ENCODE data around the gene MEP1A.
"Not testable (repeated sequence)": the region's sequence is repeated elsewhere in the genome, so short reads cannot be mapped to it uniquely, and the experiment has no call there.

The MEP1A gene

GRCh38 chr6:46821458-46821881 is 28.3 kb downstream of the MEP1A start:
- ATAC-seq (replicated peaks) (no peak), DNase-seq (no peak)
- no peaks in the 10 kb centered on the region for H3K9me3 Mint-ChIP-seq
- no peak overlapping the region for H3K27ac Mint-ChIP-seq
- no peaks in the 10 kb centered on the region for H3K4me1 Mint-ChIP-seq (ENCODE audit: low read depth in 2 of 2)
- peaks cover 4 to 7% of the 10 kb centered on the region in 2 donors for H3K27me3 Mint-ChIP-seq
- H3K4me3 Mint-ChIP-seq, result no peak overlapping the region
- no peaks in the 10 kb centered on the region for H3K36me3 Mint-ChIP-seq (ENCODE audit: insufficient read depth)

GRCh38 chr6:46828939-46829338 is 35.8 kb downstream of the MEP1A start:
- ATAC-seq (replicated peaks) (no peak), DNase-seq (no peak)
- no peak overlapping the region for H3K4me3 Mint-ChIP-seq
- peaks cover 0 to 35% of the 10 kb centered on the region in 2 donors for H3K27me3 Mint-ChIP-seq
- H3K9me3 Mint-ChIP-seq, result no peaks in the 10 kb centered on the region
- no peak overlapping the region for H3K27ac Mint-ChIP-seq
- H3K36me3 Mint-ChIP-seq (ENCODE audit: insufficient read depth), result no peaks in the 10 kb centered on the region
- H3K4me1 Mint-ChIP-seq (ENCODE audit: low read depth in 2 of 2), result no peaks in the 10 kb centered on the region

DNA sequence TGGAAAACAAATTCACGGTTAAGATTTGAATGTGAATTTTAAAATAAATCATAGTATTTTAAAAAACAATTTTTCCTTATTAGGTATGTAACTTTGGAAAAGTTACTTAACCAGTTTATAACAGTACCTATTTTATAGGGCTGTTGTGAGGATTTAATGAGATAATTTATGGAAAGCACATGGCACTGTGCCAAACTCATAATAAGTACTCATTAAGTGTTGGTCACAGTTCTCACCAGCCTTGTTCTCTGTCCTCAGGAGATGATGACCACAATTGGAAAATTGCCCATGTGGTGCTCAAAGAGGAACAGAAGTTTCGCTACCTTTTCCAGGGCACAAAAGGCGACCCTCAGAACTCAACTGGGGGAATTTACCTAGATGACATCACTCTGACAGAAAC is 39.6 kb downstream of the MEP1A start:
- ATAC-seq (replicated peaks) (no peak), DNase-seq (no peak)
- no peaks in the 10 kb centered on the region for H3K36me3 Mint-ChIP-seq (ENCODE audit: insufficient read depth)
- H3K4me1 Mint-ChIP-seq (ENCODE audit: low read depth in 2 of 2), result no peaks in the 10 kb centered on the region
- no peaks in the 10 kb centered on the region for H3K9me3 Mint-ChIP-seq
- no peak overlapping the region for H3K4me3 Mint-ChIP-seq
- H3K27me3 Mint-ChIP-seq, result peaks cover 0 to 44% of the 10 kb centered on the region in 2 donors
- H3K27ac Mint-ChIP-seq, result no peak overlapping the region

DNA sequence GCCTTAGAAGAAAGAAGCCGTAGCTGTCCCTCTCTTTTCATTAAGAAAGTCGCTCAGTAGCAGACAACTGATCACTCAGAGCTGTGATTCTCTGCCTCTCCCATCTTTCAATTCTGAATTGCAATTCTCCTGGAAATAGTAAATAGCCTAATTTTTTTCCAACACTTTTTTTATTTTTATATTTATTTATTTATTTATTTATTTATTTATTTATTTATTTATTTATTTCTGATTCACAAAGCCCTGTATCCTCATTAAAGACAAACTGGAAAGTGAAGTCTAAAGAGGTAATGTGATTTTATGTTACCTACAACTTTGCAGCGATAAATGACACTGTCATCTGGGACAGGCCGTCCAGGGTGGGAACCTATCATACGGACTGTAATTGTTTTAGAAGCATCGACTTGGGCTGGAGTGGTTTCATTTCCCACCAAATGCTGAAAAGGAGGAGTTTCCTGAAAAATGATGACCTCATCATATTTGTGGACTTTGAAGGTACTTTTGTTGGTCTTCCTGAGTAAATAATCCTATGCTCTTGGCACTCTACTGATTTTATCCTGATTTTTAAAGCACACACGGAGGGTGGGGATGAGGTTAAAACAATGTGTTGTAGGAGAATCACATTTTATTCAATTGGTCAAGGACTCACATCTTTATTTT is 41.2 kb downstream of the MEP1A start:
- H3K27me3 Mint-ChIP-seq, result peaks cover 0 to 44% of the 10 kb centered on the region in 2 donors
- not testable (repeated sequence) for H3K4me1 Mint-ChIP-seq (ENCODE audit: low read depth in 2 of 2); H3K4me3 Mint-ChIP-seq; DNase-seq; H3K9me3 Mint-ChIP-seq; ATAC-seq (replicated peaks); H3K36me3 Mint-ChIP-seq (ENCODE audit: insufficient read depth); H3K27ac Mint-ChIP-seq

- ATAC-seq (replicated peaks); H3K9me3 Mint-ChIP-seq; DNase-seq; H3K27ac Mint-ChIP-seq; H3K4me1 Mint-ChIP-seq (ENCODE audit: low read depth in 2 of 2); H3K4me3 Mint-ChIP-seq; H3K36me3 Mint-ChIP-seq (ENCODE audit: insufficient read depth): not testable (repeated sequence)
- peaks cover 0 to 38% of the 10 kb centered on the region in 2 donors for H3K27me3 Mint-ChIP-seq
These were observed 41.8 kb downstream of the MEP1A start for GRCh38 chr6:46834991-46835390.

DNA sequence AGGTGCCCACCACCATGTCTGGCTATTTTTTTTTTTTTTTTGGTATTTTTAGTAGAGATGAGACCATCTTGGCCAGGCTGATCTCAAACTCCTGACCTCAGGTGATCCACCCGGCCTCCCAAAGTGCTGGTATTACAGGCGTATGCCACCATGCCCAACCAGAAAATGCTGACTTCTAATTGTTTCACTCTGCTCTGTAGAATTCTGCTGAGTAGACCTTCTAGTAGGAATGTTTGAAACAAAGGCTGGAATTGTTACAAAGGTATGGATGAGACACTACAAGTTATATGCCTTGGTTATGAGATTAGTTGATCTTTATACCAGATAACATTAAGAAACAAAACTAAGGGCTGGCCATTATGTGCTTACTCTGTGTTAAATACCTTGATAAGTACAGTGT is 44.8 kb downstream of the MEP1A start:
- Mint-ChIP-seq H3K36me3 (ENCODE audit: insufficient read depth) (no peaks in the 10 kb centered on the region), H3K27ac (no peak overlapping the region), H3K27me3 (peaks cover 0 to 22% of the 10 kb centered on the region in 2 donors), H3K9me3 (peaks cover 8% of the 10 kb centered on the region in 2 donors), H3K4me3 (no peak overlapping the region), H3K4me1 (ENCODE audit: low read depth in 2 of 2) (no peaks in the 10 kb centered on the region)
- ATAC-seq (replicated peaks) (no peak), DNase-seq (no peak)

DNA sequence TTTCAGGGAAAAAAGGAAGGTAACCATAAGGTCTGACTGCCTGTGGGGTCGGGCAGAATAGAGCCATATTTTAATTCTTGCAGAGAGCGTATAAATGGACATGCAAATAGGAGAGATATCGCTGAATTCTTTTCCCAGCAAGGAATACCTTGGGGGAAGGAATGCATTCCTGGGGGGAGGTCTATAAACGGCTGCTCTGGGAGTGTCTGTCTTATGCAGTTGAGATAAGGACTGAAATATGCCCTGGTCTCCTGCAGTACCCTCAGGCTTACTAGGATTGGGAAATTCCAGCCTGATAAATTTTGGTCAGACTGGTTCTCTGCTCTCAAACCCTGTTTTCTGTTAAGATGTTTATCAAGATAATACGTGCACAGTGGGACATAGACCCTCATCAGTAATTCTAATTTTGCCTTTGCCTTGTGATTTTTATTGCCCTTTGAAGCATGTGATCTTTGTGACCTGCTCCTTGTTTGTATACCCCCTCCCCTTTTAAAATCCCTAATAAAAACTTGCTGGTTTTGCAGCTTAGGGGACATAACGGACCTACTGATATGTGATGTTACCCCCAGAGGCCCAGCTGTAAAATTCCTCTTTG is 49.2 kb downstream of the MEP1A start:
- H3K4me1 Mint-ChIP-seq (ENCODE audit: low read depth in 2 of 2); ATAC-seq (replicated peaks); H3K27ac Mint-ChIP-seq; H3K36me3 Mint-ChIP-seq (ENCODE audit: insufficient read depth); H3K9me3 Mint-ChIP-seq; H3K4me3 Mint-ChIP-seq; DNase-seq: not testable (repeated sequence)
- H3K27me3 Mint-ChIP-seq, result peaks cover 6 to 29% of the 10 kb centered on the region in 2 donors

DNA sequence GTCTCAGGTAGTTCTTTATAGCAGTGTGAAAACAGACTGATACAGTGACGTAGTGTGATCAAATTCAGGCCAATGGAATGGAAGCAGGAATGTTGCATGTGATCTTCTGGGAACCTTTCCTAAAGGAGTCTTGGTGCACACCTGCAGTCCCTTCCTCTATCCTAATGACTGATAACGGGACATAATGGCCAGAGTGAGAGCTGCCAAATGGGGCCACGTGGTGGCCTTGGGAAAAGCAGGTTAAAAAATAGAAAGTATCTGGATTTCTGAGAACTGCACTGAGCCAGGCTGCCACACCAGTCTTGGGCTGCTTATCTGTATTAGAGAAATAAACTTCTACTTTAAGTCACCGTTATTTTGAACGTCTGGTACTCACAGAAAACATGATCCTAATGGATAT is 51.9 kb downstream of the MEP1A start:
- ATAC-seq (replicated peaks) (no peak), DNase-seq (no peak)
- no peaks in the 10 kb centered on the region for H3K36me3 Mint-ChIP-seq (ENCODE audit: insufficient read depth)
- H3K9me3 Mint-ChIP-seq, result peaks cover 8 to 9% of the 10 kb centered on the region in 2 donors
- peaks cover 16 to 37% of the 10 kb centered on the region in 2 donors for H3K27me3 Mint-ChIP-seq
- H3K4me1 Mint-ChIP-seq (ENCODE audit: low read depth in 2 of 2), result peaks cover 4 to 8% of the 10 kb centered on the region in 2 donors
- no peak overlapping the region for H3K27ac Mint-ChIP-seq
- no peak overlapping the region for H3K4me3 Mint-ChIP-seq

- peak; percentile 44 for ATAC-seq (replicated peaks)
These were observed 55.6 kb downstream of the MEP1A start for GRCh38 chr6:46848684-46849360.

GRCh38 chr6:46849361-46849690 is 56.1 kb downstream of the MEP1A start:
- Mint-ChIP-seq H3K27me3 (peaks cover 36 to 53% of the 10 kb centered on the region in 2 donors), H3K27ac (no peak overlapping the region)

More at GRCh38 chr6:46848684-46849360, 55.6 kb downstream of the MEP1A start:
- Mint-ChIP-seq H3K36me3 (ENCODE audit: insufficient read depth) (no peaks in the 10 kb centered on the region), H3K9me3 (no peaks in the 10 kb centered on the region), H3K4me1 (ENCODE audit: low read depth in 2 of 2) (peaks cover 4 to 8% of the 10 kb centered on the region in 2 donors), H3K4me3 (peak overlapping the region in 1 of 2 donors; percentile 51), H3K27ac (no peak overlapping the region), H3K27me3 (peaks cover 31 to 48% of the 10 kb centered on the region in 2 donors)
- DNase-seq, result peak; percentile 25 to 27 (median 27)

GRCh38 chr6:46850792-46851191 is 57.6 kb downstream of the MEP1A start:
- peaks cover 39 to 48% of the 10 kb centered on the region in 2 donors for H3K27me3 Mint-ChIP-seq
- peaks cover 4 to 8% of the 10 kb centered on the region in 2 donors for H3K4me1 Mint-ChIP-seq (ENCODE audit: low read depth in 2 of 2)
- no peak overlapping the region for H3K4me3 Mint-ChIP-seq
- H3K27ac Mint-ChIP-seq, result no peak overlapping the region
- no peaks in the 10 kb centered on the region for H3K9me3 Mint-ChIP-seq
- H3K36me3 Mint-ChIP-seq (ENCODE audit: insufficient read depth), result no peaks in the 10 kb centered on the region
- ATAC-seq (replicated peaks) (no peak), DNase-seq (no peak)

More at GRCh38 chr6:46849361-46849690, 56.1 kb downstream of the MEP1A start:
- H3K4me3 Mint-ChIP-seq, result no peak overlapping the region
- peaks cover 4 to 8% of the 10 kb centered on the region in 2 donors for H3K4me1 Mint-ChIP-seq (ENCODE audit: low read depth in 2 of 2)
- ATAC-seq (replicated peaks) (no peak), DNase-seq (no peak)
- no peaks in the 10 kb centered on the region for H3K36me3 Mint-ChIP-seq (ENCODE audit: insufficient read depth)
- H3K9me3 Mint-ChIP-seq, result no peaks in the 10 kb centered on the region

GRCh38 chr6:46851576-46851975 is 58.4 kb downstream of the MEP1A start:
- H3K4me1 Mint-ChIP-seq (ENCODE audit: low read depth in 2 of 2); H3K4me3 Mint-ChIP-seq; H3K27ac Mint-ChIP-seq; DNase-seq; ATAC-seq (replicated peaks); H3K36me3 Mint-ChIP-seq (ENCODE audit: insufficient read depth); H3K9me3 Mint-ChIP-seq: not testable (repeated sequence)
- peaks cover 38 to 45% of the 10 kb centered on the region in 2 donors for H3K27me3 Mint-ChIP-seq

DNA sequence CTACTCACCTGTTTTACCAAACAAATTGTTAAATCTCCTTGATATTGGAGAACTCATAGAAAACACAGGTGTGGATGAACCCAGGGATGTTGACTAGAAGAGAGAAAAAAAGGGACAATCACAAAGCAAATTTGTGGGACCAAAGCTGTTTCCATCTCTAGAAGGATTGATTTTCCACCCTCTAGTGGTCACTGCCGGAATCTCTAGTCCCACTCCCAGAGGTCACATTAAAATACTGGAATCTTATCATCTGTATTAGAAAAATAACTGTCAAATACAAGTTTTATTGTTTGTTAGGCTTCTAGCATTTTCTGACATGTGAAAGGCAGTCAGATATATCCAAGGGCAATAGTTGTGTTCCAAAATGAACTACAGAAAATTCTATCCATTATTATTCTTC is 62.8 kb downstream of the MEP1A start:
- DNase-seq, result peak in 2 of 3 experiments; percentile 4 to 15
- H3K4me1 Mint-ChIP-seq (ENCODE audit: low read depth in 2 of 2); H3K4me3 Mint-ChIP-seq; H3K27ac Mint-ChIP-seq; H3K9me3 Mint-ChIP-seq; H3K36me3 Mint-ChIP-seq (ENCODE audit: insufficient read depth); ATAC-seq (replicated peaks): not testable (repeated sequence)
- H3K27me3 Mint-ChIP-seq, result peaks cover 12 to 22% of the 10 kb centered on the region in 2 donors

GRCh38 chr6:46862381-46862780 is 69.2 kb downstream of the MEP1A start:
- no peak overlapping the region for H3K27ac Mint-ChIP-seq
- no peak overlapping the region for H3K4me3 Mint-ChIP-seq
- H3K9me3 Mint-ChIP-seq, result no peaks in the 10 kb centered on the region
- peaks cover 8 to 28% of the 10 kb centered on the region in 2 donors for H3K27me3 Mint-ChIP-seq
- no peaks in the 10 kb centered on the region for H3K36me3 Mint-ChIP-seq (ENCODE audit: insufficient read depth)
- H3K4me1 Mint-ChIP-seq (ENCODE audit: low read depth in 2 of 2), result no peaks in the 10 kb centered on the region
- DNase-seq (no peak), ATAC-seq (replicated peaks) (no peak)

All from effector memory CD8-positive, alpha-beta T cell (primary cell).